IPS DF 6.9 (cell line): Measurements from ENCODE around the gene HECW1.
"Not testable (repeated sequence)": the region's sequence is repeated elsewhere in the genome, so short reads cannot be mapped to it uniquely, and the experiment has no call there.

Source experiments
- DNase-seq: peaks from one replicate; pipeline ENCODE4 v3.0.0-alpha.2; 2013; ENCODE audit warnings: low read depth, low spot score
- H3K27ac ChIP-seq: one replicate; pipeline ENCODE4 v1.5.1; 2013; ENCODE audit warnings: low read length, control low read depth
- H3K27me3 ChIP-seq: 2 replicates; pipeline ENCODE4 v1.6.1; 2013; ENCODE audit warnings: mild to moderate bottlenecking, low read length; ENCODE audit not compliant: control insufficient read depth, insufficient read depth
- H3K36me3 ChIP-seq: 2 replicates; pipeline ENCODE4 v1.6.1; 2013; ENCODE audit warnings: low read length; ENCODE audit not compliant: control insufficient read depth, insufficient read depth
- H3K4me1 ChIP-seq: 2 replicates; pipeline ENCODE4 v1.6.1; 2013; ENCODE audit warnings: low read length; ENCODE audit not compliant: control insufficient read depth, insufficient read depth
- H3K4me3 ChIP-seq: 2 replicates; pipeline ENCODE4 v1.5.1; 2013; ENCODE audit warnings: mild to moderate bottlenecking, low read length
- H3K9me3 ChIP-seq: 2 replicates; pipeline ENCODE4 v1.6.1; 2013; ENCODE audit warnings: low read length, inconsistent platforms; ENCODE audit not compliant: control insufficient read depth, insufficient read depth
- WGBS: extraction: QIAGEN DNeasy Blood & Tissue Kit; methylation state at CpG from one replicate; pipeline ENCODE4 v1.1.7; 2013; ENCODE audit warnings: mixed read lengths, missing lambda C conversion rate; ENCODE audit not compliant: insufficient read length, insufficient coverage; 5-methylcytosine and 5-hydroxymethylcytosine counted together

Gene HECW1

DNA sequence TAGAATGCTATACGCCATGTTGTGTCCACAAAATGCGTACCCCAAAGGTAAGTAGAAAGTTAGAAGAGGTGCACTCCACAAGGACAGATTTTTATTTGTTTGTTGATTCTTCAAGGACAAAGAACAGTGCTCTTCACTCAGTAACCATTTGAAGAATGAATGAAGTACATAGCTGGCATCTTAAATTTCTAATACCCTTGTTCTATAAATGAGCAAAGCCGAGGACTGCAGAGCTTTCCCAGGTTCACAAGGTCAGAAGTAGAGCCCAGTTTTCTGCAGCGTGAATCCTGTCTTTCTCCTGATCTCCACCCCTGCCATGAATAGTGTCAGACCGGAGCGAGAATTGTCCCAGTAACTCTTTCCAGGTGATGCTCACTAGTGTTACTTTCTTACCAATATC is 9.5 kb downstream of the HECW1 start:
- no peak overlapping the region for H3K27ac ChIP-seq
- no peak overlapping the region for H3K4me3 ChIP-seq
- no peaks in the 10 kb centered on the region for H3K27me3 ChIP-seq
- no peaks in the 10 kb centered on the region for H3K9me3 ChIP-seq
- no CpG with 5 or more reads among the region's 6 CpGs for WGBS
- H3K4me1 ChIP-seq, result peaks cover 5% of the 10 kb centered on the region; the same call in 1 of the 2 replicates
- no peaks in the 10 kb centered on the region for H3K36me3 ChIP-seq
- no peak for DNase-seq

DNA sequence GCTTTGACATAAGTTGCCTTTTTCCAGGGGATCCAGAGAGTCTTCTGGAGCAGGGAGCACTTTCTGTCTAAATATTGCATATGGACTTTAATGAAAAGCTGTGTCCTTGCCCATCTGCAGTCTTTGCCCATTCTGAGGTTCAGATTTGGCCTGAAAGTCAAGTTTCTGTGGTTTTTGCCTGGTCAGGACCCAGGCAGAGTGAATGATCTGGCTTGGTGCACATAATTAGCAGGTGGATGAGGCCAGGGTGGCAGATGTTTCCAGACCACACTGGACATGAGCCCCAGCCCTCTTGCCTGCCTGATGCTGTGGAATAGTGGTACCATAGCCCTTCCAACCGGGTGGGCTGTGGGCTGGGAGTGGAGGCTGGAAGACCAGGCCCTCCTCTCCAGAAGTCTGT is 11.0 kb downstream of the HECW1 start:
- no CpG with 5 or more reads among the region's 1 CpG for WGBS
- no peak for DNase-seq
- H3K27me3 ChIP-seq, result no peaks in the 10 kb centered on the region

DNA sequence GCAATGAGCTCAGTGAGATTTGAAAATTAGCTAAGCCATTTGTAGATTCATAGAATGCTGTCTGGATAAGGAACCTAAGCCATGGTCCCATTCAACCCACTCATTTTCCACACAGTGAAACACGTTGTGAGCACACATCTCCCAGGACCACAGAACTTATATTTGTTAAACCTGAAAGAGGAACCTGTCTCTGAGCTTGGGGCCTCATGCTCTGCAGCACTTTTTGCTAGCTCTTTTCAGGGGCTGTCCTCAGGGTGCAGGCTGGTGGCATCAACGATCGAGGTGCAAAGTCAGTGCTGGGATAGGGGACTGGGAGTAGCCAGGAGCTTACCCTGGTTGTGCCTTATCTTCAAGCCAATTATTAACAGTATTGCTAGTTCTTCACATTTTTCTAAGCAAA is 11.9 kb downstream of the HECW1 start:
- H3K4me1 ChIP-seq, result peaks cover 4% of the 10 kb centered on the region; the same call in 1 of the 2 replicates
- no peak overlapping the region for H3K4me3 ChIP-seq
- H3K27ac ChIP-seq, result no peak overlapping the region
- no peak for DNase-seq
- no peaks in the 10 kb centered on the region for H3K27me3 ChIP-seq
- no peaks in the 10 kb centered on the region for H3K36me3 ChIP-seq
- H3K9me3 ChIP-seq, result no peaks in the 10 kb centered on the region
- whole genome bisulfite sequencing, result no CpG with 5 or more reads among the region's 3 CpGs

More for the DNA sequence above, 11.0 kb downstream of the HECW1 start:
- Histone ChIP-seq H3K4me3 (no peak overlapping the region), H3K36me3 (no peaks in the 10 kb centered on the region), H3K27ac (no peak overlapping the region), H3K4me1 (peaks cover 5% of the 10 kb centered on the region; the same call in 1 of the 2 replicates), H3K9me3 (no peaks in the 10 kb centered on the region)

DNA sequence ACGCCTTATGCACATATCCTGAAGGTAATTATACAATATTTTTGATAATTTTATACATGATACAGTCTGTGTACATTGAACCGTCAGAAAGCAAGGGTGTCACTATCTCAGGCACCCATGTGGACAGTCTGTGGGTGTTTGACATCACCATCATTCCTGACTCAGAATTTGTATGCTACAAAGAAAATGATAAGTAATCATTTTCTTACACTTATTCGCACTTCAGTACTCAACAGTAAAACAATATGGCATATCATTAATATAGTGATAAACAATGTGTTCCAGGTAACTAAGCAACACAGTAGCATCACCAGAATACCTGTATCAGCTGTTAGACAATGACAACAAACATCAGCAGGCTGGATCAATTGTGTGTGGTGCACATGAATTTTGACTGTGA is 17.9 kb downstream of the HECW1 start:
- Histone ChIP-seq H3K4me1 (0 out of 2 replicates have a peak, but pooled peaks cover 1% of the 10 kb centered on the region), H3K4me3 (no peak overlapping the region), H3K27me3 (no peaks in the 10 kb centered on the region), H3K36me3 (no peaks in the 10 kb centered on the region), H3K9me3 (no peaks in the 10 kb centered on the region), H3K27ac (no peak overlapping the region)
- DNase-seq, result no peak
- no CpG with 5 or more reads among the region's 3 CpGs for WGBS

DNA sequence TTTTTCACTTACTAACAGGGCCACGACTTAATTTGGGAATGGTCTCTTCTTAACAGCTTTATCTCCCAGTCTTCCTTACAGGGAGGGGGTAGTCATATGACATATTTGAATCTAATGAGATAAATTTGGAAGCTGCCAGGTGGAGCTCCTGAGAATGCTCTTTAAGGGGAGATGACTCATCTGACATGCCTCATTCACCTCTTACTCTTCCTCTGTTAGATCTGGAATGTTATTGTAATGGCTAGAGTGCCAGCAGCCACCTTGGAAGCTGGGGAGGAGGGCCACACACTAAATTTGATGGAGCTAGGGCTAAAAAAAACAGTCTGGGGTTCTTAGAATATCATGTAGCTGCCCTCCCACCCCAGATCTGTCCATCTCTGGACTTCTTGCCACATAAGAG is 22.7 kb downstream of the HECW1 start:
- H3K9me3 ChIP-seq, result no peaks in the 10 kb centered on the region
- no peak overlapping the region for H3K4me3 ChIP-seq
- no CpG with 5 or more reads among the region's 1 CpG for WGBS
- no peak for DNase-seq
- H3K27ac ChIP-seq, result no peak overlapping the region
- H3K4me1 ChIP-seq, result peaks cover 3% of the 10 kb centered on the region
- no peaks in the 10 kb centered on the region for H3K36me3 ChIP-seq
- no peaks in the 10 kb centered on the region for H3K27me3 ChIP-seq

DNA sequence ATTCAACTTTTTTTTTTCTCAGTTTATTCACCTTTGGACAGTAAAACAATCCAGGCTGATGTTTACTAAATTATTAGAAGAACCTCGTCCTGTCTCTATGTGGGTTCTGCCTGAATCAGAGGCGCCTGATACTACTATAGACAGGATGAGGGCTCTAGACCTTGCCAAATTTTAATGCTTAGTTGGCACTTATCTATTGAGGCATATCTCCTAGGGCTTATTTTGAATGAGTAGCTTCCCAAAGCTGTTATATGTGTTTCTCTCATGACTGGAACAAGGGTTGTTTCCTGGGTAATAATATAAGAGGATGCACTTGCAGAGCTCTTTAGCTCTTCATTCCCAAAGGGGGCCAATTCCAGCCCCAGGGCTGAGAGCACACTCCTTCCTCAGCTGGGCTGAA is 23.6 kb downstream of the HECW1 start:
- H3K4me1 ChIP-seq, result peaks cover 8% of the 10 kb centered on the region
- H3K27ac ChIP-seq, result no peak overlapping the region
- no peak overlapping the region for H3K4me3 ChIP-seq
- WGBS, result no CpG with 5 or more reads among the region's 2 CpGs
- no peaks in the 10 kb centered on the region for H3K36me3 ChIP-seq
- DNase-seq, result no peak
- no peaks in the 10 kb centered on the region for H3K9me3 ChIP-seq
- H3K27me3 ChIP-seq, result no peaks in the 10 kb centered on the region

DNA sequence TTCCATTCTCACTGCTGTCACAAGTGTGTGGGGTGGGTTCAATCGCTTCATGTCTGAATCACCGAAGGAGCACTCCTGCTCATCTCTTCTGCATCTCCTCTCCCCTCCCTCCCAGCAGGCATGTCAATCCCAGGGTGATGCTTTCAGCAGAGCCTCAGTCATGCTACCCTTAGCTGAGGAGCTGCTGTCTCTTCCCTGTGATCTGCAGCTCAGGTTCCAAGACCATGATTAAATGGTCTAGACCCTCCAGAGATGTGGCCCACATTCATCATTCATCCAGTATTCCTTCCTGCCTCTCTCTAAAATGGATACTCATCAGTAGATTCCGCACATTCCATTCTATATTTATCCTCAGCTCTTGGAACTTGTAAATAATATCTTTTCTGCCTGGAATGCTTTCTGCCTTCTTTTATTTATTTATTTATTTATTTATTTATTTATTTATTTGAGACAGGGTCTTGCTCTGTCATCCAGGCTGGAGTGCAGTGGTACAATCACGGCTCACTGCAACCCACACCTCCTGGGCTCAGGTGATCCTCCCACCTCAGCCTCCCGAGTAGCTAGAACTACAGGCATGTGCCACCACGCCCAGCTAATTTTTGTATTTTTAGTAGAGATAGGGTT is 24.8 kb downstream of the HECW1 start:
- not testable (repeated sequence) for H3K36me3 ChIP-seq, H3K27me3 ChIP-seq, H3K4me1 ChIP-seq, H3K9me3 ChIP-seq, DNase-seq, H3K4me3 ChIP-seq, H3K27ac ChIP-seq
- WGBS, result no CpG with 5 or more reads among the region's 6 CpGs

DNA sequence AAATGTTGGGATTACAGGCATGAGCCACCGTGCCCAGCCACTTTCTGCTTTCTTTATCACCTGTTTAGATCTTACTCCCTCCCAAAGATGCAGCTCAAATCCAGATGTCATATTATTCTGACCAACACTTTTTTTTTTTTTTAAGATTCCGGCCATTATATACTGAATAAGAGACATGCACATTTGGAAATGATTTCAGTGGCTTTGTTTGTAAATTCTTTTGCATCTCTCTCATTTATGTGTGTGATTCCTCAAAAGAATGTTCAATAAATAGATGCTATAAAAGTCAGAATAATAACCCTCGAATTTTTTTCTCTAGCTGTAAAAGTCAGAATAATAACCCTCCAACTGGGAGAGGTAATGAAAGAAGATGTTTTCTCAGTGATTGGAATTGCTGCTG is 25.4 kb downstream of the HECW1 start:
- H3K9me3 ChIP-seq, result no peaks in the 10 kb centered on the region
- no peaks in the 10 kb centered on the region for H3K36me3 ChIP-seq
- no peaks in the 10 kb centered on the region for H3K27me3 ChIP-seq
- WGBS, result no CpG with 5 or more reads among the region's 3 CpGs
- H3K27ac ChIP-seq, result no peak overlapping the region
- no peak for DNase-seq
- H3K4me3 ChIP-seq, result no peak overlapping the region
- peaks cover 7% of the 10 kb centered on the region for H3K4me1 ChIP-seq

DNA sequence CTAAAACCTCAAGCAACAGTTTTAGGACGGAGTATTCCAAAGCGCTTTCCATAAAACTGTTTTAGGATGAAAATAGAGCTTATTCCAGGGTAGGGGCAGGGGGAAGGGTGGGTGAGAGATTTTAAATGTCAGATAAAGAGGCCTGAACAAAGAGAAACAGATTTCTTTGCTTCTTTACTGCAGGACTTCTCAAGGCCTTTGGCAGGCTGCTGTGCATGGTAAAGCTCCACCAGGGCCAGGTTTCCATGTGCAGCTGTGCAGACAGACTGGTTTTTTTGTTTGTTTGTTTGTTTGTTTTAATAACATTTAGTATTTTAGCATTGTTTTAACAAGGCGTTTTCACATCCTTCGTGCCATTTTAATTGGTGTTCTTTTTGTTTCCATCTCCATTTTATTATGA is 26.3 kb downstream of the HECW1 start:
- H3K9me3 ChIP-seq, result no peaks in the 10 kb centered on the region
- DNase-seq, result no peak
- H3K4me1 ChIP-seq, result peaks cover 7% of the 10 kb centered on the region
- no peak overlapping the region for H3K27ac ChIP-seq
- H3K27me3 ChIP-seq, result no peaks in the 10 kb centered on the region
- H3K4me3 ChIP-seq, result no peak overlapping the region
- H3K36me3 ChIP-seq, result no peaks in the 10 kb centered on the region
- no CpG with 5 or more reads among the region's 4 CpGs for WGBS

DNA sequence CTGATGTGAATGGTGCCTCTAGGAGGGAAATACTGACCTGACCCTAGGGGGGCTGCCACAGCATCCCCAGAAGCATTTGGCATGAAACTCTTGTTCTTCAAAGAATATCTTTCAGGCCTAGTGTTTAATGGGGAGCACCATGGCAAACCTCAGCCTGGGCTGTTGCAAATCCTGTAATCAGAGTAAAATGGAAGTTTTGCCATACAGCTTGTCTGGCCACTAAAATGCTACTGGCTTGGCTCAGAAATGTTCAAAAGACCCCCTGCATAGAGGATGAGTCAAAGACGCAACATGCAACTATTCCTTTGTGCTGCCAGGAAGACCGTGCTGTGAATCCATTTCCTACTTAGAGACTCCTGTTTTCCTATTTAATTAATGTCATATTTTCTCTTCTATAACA is 26.7 kb downstream of the HECW1 start:
- no peak for DNase-seq
- no peaks in the 10 kb centered on the region for H3K27me3 ChIP-seq
- H3K4me1 ChIP-seq, result peaks cover 7% of the 10 kb centered on the region
- no peak overlapping the region for H3K4me3 ChIP-seq
- no peaks in the 10 kb centered on the region for H3K9me3 ChIP-seq
- H3K27ac ChIP-seq, result no peak overlapping the region
- H3K36me3 ChIP-seq, result no peaks in the 10 kb centered on the region
- WGBS, result no CpG with 5 or more reads among the region's 2 CpGs

DNA sequence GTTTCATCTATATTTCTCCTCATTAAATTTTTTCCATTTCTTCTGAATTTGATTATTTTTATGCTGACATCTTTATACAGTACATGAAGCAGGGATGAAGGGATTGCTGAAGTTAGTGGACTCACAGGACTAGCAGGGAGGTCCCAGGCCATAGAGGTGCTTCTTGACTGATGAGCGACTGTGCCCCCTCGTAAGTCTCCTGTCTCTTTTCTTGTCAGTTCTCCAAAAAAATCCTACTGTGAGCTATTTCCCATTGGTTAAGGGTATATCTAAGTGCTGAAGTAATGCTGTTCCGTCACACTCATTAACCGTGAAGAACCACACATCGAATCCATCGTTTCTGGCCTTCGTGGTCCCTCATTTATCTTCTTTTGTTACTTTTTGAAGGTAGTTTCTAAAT is 27.7 kb downstream of the HECW1 start:
- peaks cover 7% of the 10 kb centered on the region for H3K4me1 ChIP-seq
- no CpG with 5 or more reads among the region's 7 CpGs for WGBS
- H3K9me3 ChIP-seq, result no peaks in the 10 kb centered on the region

More for the DNA sequence above, 27.7 kb downstream of the HECW1 start:
- Histone ChIP-seq H3K4me3 (no peak overlapping the region), H3K27me3 (no peaks in the 10 kb centered on the region), H3K27ac (no peak overlapping the region), H3K36me3 (no peaks in the 10 kb centered on the region)
- DNase-seq, result no peak
